PFSK-1 (cell line): Measurements from ENCODE around the gene LDB2.

Experiments
- FOXP2 ChIP-seq: optimal IDR thresholded peaks from 2 replicates; pipeline ENCODE3; 2011; ENCODE audit warnings: borderline replicate concordance, control low read depth, inconsistent platforms; ENCODE audit not compliant: insufficient read depth; ENCODE audit errors: extremely low read length, extremely low read depth
- POLR2AphosphoS5 ChIP-seq: IDR thresholded peaks from 2 replicates; pipeline ENCODE4 v1.6.1; 2012; ENCODE audit warnings: low read depth, mild to moderate bottlenecking, control low read depth, low read length, moderate library complexity
- SIN3A ChIP-seq: IDR thresholded peaks from 2 replicates; pipeline ENCODE4 v1.6.1; 2012; ENCODE audit warnings: mild to moderate bottlenecking, low read length, moderate library complexity, borderline replicate concordance; ENCODE audit not compliant: insufficient read depth
- TAF1 ChIP-seq: IDR thresholded peaks from 2 replicates; pipeline ENCODE4 v1.6.1; 2012; ENCODE audit warnings: low read length, control low read depth, borderline replicate concordance; ENCODE audit not compliant: insufficient read depth
- TF ChIP-seq, protein P1 (sequence below), 2 experiments: IDR thresholded peaks; 2 replicates each; pipeline versions ENCODE4 v1.6.1 to v1.8.0; 2011 to 2012; ENCODE audit warnings: low read depth in 2 of 2, low read length in 2 of 2, control low read depth in 1 of 2, inconsistent platforms in 1 of 2, mild to moderate bottlenecking in 1 of 2, moderate library complexity in 1 of 2; ENCODE audit not compliant: insufficient read depth in 1 of 2

LDB2 gene

GRCh38 chr4:16853640-16854039 lies 44.8 kb downstream of the LDB2 start:
- TF ChIP-seq FOXP2 (no peak), TAF1 (no peak), POLR2AphosphoS5 (no peak), SIN3A (no peak)
- TF ChIP-seq, protein P1, sequence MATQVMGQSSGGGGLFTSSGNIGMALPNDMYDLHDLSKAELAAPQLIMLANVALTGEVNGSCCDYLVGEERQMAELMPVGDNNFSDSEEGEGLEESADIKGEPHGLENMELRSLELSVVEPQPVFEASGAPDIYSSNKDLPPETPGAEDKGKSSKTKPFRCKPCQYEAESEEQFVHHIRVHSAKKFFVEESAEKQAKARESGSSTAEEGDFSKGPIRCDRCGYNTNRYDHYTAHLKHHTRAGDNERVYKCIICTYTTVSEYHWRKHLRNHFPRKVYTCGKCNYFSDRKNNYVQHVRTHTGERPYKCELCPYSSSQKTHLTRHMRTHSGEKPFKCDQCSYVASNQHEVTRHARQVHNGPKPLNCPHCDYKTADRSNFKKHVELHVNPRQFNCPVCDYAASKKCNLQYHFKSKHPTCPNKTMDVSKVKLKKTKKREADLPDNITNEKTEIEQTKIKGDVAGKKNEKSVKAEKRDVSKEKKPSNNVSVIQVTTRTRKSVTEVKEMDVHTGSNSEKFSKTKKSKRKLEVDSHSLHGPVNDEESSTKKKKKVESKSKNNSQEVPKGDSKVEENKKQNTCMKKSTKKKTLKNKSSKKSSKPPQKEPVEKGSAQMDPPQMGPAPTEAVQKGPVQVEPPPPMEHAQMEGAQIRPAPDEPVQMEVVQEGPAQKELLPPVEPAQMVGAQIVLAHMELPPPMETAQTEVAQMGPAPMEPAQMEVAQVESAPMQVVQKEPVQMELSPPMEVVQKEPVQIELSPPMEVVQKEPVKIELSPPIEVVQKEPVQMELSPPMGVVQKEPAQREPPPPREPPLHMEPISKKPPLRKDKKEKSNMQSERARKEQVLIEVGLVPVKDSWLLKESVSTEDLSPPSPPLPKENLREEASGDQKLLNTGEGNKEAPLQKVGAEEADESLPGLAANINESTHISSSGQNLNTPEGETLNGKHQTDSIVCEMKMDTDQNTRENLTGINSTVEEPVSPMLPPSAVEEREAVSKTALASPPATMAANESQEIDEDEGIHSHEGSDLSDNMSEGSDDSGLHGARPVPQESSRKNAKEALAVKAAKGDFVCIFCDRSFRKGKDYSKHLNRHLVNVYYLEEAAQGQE (IDR thresholded peaks at IDR 0.05; ENCODE audit: insufficient read depth in 1 of 2, low read depth in 2 of 2, low read length in 2 of 2): no peak

DNA sequence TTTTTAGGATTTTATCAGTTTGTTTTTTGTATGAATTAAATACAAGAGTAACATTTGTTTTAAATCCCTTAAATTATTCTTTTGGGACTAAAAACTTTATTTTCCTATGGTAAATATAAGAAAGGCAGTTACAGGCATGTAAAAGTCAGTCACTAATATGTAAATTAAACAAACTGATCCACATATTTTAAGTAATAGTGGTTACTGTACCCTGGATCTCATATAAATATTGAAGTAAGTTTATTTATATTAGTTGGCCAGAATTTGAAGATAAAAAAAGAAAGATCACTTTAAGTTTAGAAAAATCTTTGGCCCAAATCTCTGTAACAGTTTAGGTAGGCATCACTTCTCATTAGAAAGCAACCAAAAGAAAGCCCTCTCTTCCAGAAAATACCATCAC lies 45.8 kb downstream of the LDB2 start:
- no peak for TF ChIP-seq TAF1
- TF ChIP-seq POLR2AphosphoS5: no peak
- no peak for TF ChIP-seq FOXP2
- no peak for TF ChIP-seq SIN3A
- TF ChIP-seq, protein P1 (IDR thresholded peaks at IDR 0.05; ENCODE audit: insufficient read depth in 1 of 2, low read depth in 2 of 2, low read length in 2 of 2): no peak

DNA sequence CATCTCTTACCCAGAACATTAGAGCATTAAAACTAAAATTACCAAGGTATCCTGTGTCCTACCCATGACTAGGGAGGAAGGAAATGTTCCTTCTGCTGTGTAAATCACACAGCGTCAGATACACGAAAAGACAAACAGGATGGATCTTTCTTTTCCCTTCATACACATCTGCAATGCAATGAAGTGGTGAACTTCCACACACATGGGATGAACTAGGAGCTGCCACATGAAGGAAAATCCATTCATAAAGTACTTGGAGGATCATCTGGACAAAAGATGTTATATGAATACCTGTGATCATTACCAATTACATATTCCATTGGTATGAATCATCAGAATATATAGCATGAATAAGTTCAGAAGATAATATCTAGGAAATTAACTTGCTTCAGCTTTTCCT lies 46.2 kb downstream of the LDB2 start:
- TF ChIP-seq TAF1 (no peak), FOXP2 (no peak), SIN3A (no peak), POLR2AphosphoS5 (no peak)
- TF ChIP-seq, protein P1 (IDR thresholded peaks at IDR 0.05; ENCODE audit: insufficient read depth in 1 of 2, low read depth in 2 of 2, low read length in 2 of 2): no peak

DNA sequence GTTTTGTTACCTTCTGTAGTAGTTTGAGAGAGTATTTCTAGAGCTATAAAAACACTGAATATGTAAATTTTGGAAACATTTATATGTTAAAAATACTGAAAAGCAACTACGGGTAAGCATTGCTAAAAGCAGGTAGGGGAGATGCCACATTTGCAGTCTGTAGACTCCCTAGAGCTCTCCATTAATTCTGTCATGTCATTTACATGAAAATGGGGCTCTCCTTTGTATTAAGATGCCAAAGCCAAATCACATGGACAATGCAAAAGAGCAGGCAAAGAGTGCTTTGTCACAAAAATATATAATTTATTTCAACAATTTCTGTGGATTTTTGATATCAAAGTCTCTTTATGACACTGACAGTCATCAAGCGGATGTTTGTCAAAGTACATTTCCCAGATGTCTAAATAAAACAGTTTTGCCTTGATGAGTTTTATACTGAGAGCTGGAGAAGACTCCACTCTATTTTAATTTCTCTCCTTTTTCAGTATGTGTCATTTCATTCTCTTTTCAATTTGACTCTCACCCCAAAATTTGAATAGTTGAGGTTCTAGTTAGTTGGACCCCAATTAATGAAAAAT lies 51.8 kb downstream of the LDB2 start:
- TF ChIP-seq TAF1 (no peak), SIN3A (no peak), FOXP2 (no peak), POLR2AphosphoS5 (no peak)
- TF ChIP-seq, protein P1 (IDR thresholded peaks at IDR 0.05; ENCODE audit: insufficient read depth in 1 of 2, low read depth in 2 of 2, low read length in 2 of 2): no peak

GRCh38 chr4:16844816-16845586 lies 53.4 kb downstream of the LDB2 start:
- TF ChIP-seq, protein P1 (IDR thresholded peaks at IDR 0.05; ENCODE audit: insufficient read depth in 1 of 2, low read depth in 2 of 2, low read length in 2 of 2): no peak
- TF ChIP-seq TAF1 (no peak), POLR2AphosphoS5 (no peak), FOXP2 (no peak), SIN3A (no peak)
